Measurements from ENCODE around the gene NDE1.
"Not testable (repeated sequence)": the region's sequence is repeated elsewhere in the genome, so short reads cannot be mapped to it uniquely, and the experiment has no call there.

Gene NDE1

DNA sequence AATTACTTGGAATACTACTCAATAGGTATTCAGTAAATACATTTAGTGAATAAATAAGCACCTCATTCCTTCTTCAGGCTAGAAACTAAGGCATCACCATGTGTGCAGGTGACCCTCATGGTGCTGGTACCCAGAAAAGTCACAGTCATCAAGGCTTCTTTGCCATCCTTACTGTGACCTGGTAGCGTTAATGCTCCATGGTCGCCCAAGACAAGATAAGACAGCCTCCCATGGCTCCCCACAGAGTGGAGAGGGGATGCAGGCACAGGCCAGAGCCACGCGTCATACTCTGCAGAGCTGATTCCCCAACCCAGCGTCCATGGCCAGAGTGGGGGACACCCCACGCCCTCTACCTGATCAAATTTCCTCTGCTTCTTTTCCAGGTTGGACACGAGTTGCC is 73.8 kb downstream of the NDE1 start:
- DNase-seq (ENCODE audit: low read depth), result no peak
- no peak for TF ChIP-seq CTCF (IDR thresholded peaks at IDR 0.05; ENCODE audit: low read length, missing control alignments)
- no peak overlapping the region for H3K4me3 ChIP-seq (replicated peaks; ENCODE audit: low read depth, low read length)

DNA sequence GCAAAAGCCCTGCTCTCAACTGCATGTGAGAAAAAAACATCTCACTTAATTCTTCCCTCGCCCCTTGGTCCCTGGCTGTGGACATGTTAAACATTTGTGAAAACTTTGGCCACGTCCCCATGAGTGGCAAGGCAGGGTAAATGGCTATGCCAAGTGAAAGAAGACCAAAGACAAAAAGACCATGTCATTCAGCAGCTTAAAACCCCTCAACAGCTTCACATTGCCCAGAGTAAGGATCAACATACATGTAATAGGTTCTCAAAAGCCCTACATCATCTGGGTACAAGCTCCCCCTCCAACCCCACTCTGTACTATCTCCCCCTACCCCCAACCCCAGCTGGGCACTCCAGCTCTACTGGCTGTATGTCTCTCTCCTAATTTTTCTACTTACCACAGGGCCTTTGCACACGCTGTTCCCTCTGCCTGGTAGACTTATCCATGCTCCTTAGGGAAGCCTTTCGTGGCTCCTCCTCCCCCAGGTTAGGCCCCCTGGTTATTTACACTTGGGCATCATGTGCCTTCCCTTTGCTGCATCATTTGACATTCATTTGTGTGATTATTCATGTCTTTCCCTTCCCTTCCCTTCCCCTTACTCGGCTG is 75.7 kb downstream of the NDE1 start:
- TF ChIP-seq CTCF (IDR thresholded peaks at IDR 0.05; ENCODE audit: low read length, missing control alignments), result no peak
- H3K4me3 ChIP-seq (replicated peaks; ENCODE audit: low read depth, low read length), result no peak overlapping the region
- no peak for DNase-seq (ENCODE audit: low read depth)

DNA sequence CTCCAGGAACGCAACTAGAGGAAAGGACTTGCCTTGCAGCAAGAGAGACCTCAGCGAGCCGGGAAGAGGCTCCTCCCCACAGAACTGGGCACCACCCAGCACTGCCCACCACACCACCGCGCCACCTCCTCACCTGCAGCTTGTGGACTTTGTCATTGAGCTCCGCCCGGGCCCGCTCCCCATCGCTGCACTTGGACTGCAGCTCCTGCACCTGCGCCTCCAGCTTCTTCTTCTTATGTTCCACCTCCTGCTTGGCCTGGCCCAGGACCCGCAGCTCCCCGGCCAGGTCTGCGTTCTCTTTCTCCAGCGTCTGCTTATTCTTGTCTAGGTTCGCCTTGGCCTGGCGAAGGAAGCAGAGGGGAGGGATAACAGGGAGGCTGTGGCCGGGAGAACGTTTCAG is 76.7 kb downstream of the NDE1 start:
- DNase-seq (ENCODE audit: low read depth), result no peak
- no peak overlapping the region for H3K4me3 ChIP-seq (replicated peaks; ENCODE audit: low read depth, low read length)
- no peak for TF ChIP-seq CTCF (IDR thresholded peaks at IDR 0.05; ENCODE audit: low read length, missing control alignments)

- DNase-seq (ENCODE audit: low read depth); H3K4me3 ChIP-seq (replicated peaks; ENCODE audit: low read depth, low read length): not testable (repeated sequence)
These were observed 77.7 kb downstream of the NDE1 start for GRCh38 chr16:15727697-15728096.

GRCh38 chr16:15729152-15729551 is 79.1 kb downstream of the NDE1 start:
- DNase-seq (ENCODE audit: low read depth), result no peak
- no peak overlapping the region for H3K4me3 ChIP-seq (replicated peaks; ENCODE audit: low read depth, low read length)
- TF ChIP-seq CTCF (IDR thresholded peaks at IDR 0.05; ENCODE audit: low read length, missing control alignments), result no peak

DNA sequence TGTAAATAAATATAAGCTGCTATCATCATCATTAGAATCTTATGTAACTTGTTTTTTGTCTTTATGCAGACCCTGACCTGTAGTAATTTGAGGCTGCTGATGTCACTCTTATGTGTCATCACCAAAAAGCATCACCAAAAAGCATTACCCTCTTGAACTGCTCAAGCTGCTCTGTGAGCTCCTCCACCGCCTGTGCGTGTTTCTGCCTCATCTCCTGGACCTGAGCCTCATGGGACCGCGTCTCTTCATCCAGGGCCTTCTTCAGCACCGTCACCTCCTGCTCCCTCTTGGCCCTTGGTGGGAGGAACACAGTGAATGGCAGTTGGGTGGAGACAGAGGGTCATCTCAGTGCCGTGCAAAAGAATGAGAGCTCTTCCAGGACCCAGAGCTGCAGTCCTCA is 82.4 kb downstream of the NDE1 start:
- no peak overlapping the region for H3K4me3 ChIP-seq (replicated peaks; ENCODE audit: low read depth, low read length)
- DNase-seq (ENCODE audit: low read depth), result no peak
- TF ChIP-seq CTCF (IDR thresholded peaks at IDR 0.05; ENCODE audit: low read length, missing control alignments), result no peak

- no peak for DNase-seq (ENCODE audit: low read depth)
- no peak overlapping the region for H3K4me3 ChIP-seq (replicated peaks; ENCODE audit: low read depth, low read length)
- no peak for TF ChIP-seq CTCF (IDR thresholded peaks at IDR 0.05; ENCODE audit: low read length, missing control alignments)
These were observed 85.6 kb downstream of the NDE1 start for GRCh38 chr16:15735610-15736009.

All from fibroblast of pulmonary artery (primary cell).